AG08396 (cell line): ENCODE measurements around the gene GLIPR2.
"Not testable (repeated sequence)": the region's sequence is repeated elsewhere in the genome, so short reads cannot be mapped to it uniquely, and the experiment has no call there.

Experiments
- DNase-seq: peaks from one replicate; pipeline ENCODE4 v3.0.0; 2012; ENCODE audit warnings: low spot score, mixed read lengths

GLIPR2 gene

DNA sequence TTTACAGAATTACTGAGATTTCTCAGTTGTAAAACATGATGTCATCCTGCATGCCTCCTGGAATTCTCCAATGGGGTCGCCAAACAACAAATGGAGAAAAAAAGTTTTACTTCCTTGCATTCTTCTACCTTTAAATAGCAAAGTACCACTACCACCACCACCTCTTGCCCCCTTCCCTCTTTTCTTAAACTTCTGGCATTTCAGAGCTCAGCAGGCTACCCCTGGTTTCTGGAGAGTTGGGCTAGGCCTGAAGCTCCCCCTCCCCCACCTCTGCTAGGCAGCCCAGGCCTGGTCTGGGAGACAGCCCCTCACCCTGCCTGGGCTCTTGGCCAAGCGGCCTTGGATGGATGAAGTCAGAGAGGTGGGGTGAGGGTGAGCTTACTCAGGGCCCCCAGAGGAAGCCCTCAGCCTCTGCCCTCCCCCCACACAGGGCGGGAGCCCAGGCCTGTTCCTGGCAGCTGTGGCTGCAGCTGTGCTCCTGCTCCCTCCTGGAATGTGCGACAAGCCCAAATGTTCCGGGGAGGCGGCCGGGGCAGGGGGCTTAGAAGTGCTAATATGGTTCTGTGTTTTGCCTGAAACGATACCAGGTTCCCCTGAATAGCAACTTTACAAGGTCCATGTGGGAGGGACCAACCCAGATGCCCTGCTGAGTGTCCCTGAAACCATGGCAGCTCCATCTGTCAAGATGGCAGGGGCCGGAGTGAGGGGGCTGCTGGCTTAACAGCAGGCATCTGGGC, 26.7 kb downstream of the GLIPR2 start:
- DNase-seq = peak; percentile 25

DNA sequence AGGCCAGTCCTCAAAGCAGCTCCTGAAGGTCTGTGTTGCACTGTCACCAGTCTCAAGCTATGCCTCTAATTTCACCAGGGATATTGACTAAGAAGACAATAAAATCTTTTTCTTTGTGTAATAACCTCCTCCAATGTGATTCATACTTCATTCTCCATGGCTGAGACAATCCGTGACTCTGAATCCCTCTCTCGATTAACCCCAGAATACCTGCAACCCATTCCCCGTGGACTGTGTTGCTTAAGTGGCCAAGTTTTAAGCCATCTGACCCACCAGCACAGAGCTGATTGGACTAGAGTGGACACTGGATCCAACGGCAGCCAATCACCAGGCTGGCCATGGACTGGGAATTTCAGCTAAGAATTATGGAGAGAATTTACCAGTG, 27.2 kb downstream of the GLIPR2 start:
- peak; percentile 27 for DNase-seq

- no peak for DNase-seq
Measured at GRCh38 chr9:36164372-36164771, 27.8 kb downstream of the GLIPR2 start.

DNA sequence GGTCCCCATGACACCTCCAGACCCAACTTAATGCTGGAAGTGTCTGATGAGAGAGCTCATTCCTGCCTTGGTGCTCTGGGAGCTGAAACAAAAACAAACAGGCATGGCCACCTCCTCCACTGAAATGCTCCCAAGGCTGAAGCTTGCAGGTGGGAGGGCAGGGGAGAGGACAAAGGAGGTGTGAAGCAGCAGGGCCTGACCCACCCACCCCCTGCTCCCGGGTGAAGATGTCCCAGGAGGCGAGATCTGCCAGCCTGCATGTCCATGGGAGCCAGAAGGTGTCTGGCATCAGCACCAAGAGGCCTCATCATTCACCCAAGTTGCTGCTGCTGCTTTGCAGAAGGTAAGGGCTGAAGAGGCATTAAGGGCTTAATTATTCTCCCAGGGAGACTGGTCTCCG, 28.5 kb downstream of the GLIPR2 start:
- no peak for DNase-seq

GRCh38 chr9:36165826-36166167, 29.3 kb downstream of the GLIPR2 start:
- peak; percentile 50 for DNase-seq

DNA sequence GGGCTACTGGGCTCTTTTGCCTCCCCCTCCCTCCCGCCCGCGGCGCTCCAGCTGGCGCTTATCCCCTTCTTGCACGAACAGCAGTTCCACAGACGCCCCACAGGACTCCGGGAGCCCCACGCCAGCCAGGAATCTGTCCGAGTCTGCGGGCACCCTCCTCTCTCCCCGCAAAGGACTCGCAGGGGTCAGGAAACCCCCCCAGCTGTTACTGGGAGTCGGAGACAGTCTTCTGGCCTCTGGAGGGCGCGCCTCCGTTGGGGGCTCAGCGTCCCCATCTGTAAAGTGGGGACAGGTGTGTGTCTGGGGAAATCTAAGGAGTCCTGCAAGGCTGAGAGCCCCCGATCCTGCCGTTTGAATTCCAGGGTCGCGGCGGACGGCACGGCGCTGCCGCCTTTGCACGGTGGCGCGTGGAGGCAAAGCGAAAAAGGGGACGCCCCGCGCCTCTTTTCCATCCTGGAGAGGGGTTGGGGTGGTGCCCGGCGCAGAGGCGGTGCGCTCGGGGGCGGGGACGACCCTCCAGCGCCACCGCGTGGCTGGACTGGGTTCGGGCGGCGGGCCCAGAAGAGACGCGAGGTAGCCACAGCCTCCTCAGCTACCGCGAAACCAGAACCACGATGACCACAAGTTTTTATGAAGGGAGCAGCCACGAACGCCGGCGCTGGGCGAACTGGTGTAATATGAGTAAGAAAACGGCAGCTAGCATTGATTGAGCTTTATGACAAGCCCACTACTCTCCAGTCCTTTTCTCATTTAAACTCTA, 29.8 kb downstream of the GLIPR2 start:
- peak; percentile 94 for DNase-seq

DNA sequence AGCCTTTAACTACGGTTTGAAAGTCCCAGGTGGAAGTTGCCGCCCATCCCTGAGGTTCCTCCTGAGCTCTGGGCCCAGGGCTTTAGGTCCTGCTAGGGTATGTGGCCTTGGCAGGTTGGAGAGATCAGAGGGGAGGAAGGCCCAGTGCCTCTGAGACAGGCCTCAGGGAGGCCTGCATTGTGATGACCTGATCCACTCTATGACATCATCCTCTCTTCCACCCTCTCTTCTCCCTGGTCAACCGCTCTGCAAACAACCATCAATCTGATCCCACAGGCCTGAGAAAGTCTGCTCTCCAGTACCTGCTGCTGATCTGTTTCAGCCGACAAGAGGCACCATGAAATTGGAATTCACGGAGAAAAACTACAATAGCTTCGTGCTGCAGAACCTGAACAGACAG, 32.6 kb downstream of the GLIPR2 start, which contains the start of gene CCIN:
Gene CCIN, plus strand, starts transcription at position 223 of the 400 bp plus-strand sequence. Its CDS starts 115 bp downstream, at position 338.
- DNase-seq = no peak

DNA sequence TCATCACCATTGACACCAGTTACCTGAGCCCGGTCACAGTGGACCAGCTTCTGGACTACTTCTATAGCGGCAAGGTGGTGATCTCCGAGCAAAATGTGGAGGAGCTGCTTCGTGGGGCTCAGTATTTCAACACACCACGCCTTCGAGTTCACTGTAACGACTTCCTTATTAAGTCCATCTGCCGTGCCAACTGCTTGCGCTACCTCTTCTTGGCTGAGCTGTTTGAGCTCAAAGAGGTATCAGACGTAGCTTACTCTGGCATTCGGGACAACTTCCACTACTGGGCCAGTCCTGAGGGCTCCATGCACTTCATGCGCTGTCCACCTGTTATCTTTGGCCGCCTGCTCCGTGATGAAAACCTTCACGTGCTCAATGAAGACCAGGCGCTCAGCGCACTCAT, 33.2 kb downstream of the GLIPR2 start:
- no peak for DNase-seq

DNA sequence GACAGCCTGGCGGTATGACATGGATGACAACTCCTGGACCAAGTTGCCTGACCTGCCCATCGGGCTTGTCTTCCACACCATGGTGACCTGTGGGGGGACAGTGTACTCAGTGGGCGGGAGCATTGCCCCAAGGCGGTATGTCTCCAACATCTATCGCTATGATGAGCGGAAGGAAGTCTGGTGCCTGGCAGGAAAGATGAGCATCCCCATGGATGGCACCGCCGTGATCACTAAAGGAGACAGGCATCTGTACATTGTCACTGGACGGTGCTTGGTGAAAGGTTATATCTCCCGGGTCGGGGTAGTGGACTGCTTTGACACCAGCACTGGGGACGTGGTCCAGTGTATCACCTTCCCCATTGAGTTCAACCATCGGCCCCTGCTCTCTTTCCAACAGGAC, 34.0 kb downstream of the GLIPR2 start:
- DNase-seq = no peak

DNA sequence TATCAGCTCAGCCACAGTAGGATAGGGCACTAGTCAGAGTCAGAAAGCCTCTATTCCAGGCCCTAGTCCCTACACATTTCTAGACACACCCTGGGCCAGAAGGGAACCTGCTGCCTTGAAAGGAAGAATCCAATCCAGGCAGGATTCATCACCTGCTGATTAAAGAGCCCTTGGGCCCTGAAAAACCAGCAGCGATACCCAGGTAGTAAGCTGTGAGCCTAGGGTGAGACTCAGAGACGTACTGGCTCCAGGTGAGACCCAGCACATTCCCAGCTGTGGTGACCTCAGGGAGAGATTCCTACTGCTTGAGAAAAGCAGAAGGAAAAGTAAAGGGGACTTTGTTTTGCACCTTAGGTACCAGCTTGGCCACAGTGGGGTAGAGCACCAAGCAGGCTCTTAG, 37.3 kb downstream of the GLIPR2 start:
- no peak for DNase-seq

DNA sequence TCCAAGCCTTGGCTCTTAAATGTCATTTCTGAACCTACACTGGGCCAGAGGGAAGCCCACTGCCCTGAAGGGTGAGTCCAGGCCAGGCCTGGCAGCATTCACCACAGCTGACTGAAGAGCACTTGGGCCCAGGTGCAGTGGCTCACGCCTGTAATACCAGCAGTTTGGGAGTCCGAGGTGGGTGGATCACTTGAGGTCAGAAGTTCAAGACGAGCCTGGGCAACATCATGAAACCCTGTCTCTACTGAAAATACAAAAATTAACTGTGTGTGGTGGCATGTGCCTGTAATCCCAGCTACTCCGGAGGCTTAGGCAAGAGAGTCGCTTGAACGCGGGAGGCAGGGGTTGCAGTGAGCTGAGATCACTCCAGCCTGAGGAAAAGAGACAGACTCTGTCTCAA, 37.7 kb downstream of the GLIPR2 start:
- no peak for DNase-seq

GRCh38 chr9:36174731-36175130, 38.2 kb downstream of the GLIPR2 start:
- no peak for DNase-seq

DNA sequence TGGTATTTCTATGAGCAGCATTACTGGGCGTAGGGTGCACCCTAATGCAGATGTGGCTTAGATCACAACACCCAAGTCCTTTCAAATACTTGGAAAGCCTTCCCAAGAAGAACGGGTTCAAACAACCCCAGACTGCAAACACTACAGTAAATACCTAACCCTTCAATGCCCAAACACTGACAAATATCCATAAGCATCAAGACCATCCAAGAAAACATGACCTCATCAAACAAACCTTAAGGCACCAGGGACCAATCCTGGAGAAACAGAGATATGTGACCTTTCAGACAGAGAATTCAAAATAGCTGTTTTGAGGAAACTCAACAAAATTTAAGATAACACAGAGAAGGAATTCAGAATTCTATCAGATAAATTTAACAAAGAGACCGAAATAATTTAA, 38.7 kb downstream of the GLIPR2 start:
- DNase-seq = not testable (repeated sequence)

- not testable (repeated sequence) for DNase-seq
Measured at GRCh38 chr9:36176496-36176895, 40.0 kb downstream of the GLIPR2 start.

DNA sequence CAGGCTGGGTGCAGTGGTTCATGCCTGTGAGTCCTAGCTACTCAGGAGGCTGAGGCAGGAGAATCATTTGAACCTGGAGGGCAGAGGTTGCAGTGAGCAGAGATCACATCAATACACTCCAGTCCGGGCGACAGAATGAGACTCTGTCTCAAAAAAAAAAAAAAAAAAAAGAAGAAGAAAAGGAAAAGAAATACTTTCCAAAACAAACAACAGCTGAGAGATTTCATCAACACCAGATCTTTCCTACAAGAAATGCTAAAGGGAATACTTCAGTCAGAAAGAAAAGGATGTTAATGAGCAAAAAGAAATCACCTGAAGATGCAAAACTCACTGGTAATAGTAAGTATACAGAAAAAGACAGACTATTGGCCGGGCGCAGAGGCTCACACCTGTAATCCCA, 41.0 kb downstream of the GLIPR2 start:
- DNase-seq = no peak

DNA sequence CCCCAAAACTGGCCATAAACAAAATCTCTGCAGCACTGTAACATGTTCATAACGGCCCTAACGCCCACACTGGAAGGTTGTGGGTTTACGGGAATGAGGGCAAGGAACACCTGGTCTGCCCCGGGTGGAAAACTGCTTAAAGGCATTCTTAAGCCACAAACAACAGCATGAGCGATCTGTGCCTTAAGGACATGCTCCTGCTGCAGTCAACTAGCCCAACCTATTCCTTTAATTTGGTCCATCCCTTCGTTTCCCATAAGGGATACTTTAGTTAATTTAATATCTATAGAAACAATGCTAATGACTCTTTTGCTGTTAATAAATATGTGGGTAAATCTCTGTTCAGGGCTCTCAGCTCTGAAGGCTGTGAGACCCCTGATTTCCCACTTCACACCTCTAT, 43.7 kb downstream of the GLIPR2 start:
- not testable (repeated sequence) for DNase-seq

GRCh38 chr9:36187414-36187813, 50.9 kb downstream of the GLIPR2 start:
- DNase-seq = peak; percentile 70

DNA sequence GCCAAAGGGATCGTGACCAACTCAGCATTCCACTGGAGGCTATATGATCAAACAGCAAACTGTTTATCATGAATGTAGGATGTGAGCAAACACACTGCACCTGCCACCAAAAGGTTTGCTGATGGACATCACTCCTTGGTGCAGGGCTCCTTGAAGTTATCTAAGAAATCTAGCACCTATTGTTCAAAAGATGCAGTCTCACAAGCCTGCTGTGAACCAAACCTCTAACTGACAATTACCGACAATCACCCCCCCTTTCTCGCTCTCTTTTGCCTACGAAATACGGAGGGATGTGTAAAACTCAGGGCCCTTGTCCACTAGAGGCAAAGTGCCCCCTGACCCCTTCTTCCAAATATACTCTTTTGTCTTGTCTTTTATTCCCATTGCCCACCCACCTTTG, 51.7 kb downstream of the GLIPR2 start:
- DNase-seq = no peak

GRCh38 chr9:36189976-36190375, 53.4 kb downstream of the GLIPR2 start:
- no peak for DNase-seq

GRCh38 chr9:36190388-36191289, 54.1 kb downstream of the GLIPR2 start, which contains the start of gene CLTA:
TSS of gene CLTA (plus strand) at chr9:36190921. CDS start at chr9:36191057, 136 bp downstream.
- peak; percentile 98 for DNase-seq

DNA sequence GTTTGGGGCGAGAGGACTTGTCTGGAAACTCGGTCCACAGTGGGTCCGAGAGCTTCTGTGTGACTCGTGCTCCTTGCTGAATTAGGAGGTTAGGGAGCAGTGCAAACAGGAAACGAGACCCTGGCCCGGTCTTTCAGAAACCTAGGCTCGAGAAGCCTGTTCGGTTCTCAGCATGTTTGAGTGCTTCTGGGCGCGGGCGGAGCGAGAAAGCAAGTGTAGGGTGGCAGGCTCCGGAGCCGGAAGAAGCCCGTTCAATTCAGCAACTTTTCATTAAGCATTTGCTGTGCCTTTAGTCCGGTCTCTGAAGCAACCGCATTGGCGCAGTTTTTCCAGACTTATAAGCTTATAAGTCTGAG, 54.7 kb downstream of the GLIPR2 start:
- DNase-seq = no peak

- DNase-seq = no peak
Measured at GRCh38 chr9:36191686-36192085, 55.2 kb downstream of the GLIPR2 start.

DNA sequence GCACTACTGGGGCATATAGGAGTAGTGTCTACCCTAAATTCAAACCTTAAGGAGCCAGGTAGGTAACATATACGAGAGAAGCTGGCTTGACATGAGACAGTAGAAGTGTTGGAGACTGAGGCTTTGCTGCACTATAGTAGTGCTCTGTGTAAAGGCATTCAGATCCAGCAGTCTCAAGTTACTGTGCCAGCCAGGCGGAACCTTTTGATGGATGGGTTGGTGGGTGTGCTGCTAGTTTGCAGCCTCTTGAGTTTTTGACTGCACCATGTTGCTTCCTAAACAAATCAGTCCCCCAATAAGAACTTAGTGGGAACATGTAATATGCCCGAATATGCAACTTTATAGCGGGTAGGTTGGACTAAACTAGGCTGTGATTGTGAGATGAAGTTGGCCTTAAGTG, 55.7 kb downstream of the GLIPR2 start:
- no peak for DNase-seq
